NCI-H1092 (cell line): ENCODE data around the gene C17orf50.

Experiments used
- DNase-seq: peaks from one replicate; lab custom pipeline; 2025; lab: John Stamatoyannopoulos, UW

C17orf50 gene

GRCh38 chr17:35788477-35789368 lies 28.0 kb downstream of the C17orf50 start:
- DNase-seq: no peak

GRCh38 chr17:35790841-35791240 lies 30.2 kb downstream of the C17orf50 start:
- no peak for DNase-seq

DNA sequence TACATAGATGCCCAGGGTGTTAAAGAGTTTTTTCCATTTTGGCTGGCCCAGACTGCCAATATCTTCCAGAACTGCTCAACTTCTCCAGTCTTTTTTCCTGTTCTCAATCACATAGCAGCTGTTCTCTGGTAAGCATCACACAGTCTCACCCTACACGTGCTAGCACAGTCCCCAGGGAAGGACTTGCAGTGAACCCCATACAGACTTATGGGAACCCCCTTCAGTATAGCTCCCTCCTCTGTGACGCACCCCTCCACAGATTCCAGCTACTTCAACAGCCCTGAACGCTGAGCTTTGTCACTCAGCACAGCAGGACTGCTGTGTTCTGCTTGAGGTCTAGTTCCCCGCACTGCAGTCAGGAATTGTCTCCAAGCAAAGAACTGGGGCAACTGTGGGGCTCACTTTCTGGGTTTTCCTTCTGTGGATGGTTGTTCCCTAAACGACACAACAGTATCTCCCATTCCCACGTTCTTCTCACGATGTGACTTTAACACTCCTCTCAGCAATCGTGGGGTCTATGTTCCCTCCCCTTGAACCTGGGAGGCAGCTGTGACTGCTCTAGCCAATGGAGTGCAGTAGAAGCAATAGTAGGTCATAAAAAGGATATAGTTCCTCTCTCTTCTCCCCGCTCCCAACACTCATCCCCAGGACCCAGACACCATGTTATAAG lies 31.1 kb downstream of the C17orf50 start:
- DNase-seq: no peak

- no peak for DNase-seq
Measured at GRCh38 chr17:35793257-35793656, 32.6 kb downstream of the C17orf50 start.

GRCh38 chr17:35795007-35795870 lies 34.6 kb downstream of the C17orf50 start, which contains the start of gene MMP28:
Gene MMP28 (minus strand): TSS chr17:35795641. CDS start chr17:35795377, 264 bp downstream.
- DNase-seq: no peak

- no peak for DNase-seq
Measured at GRCh38 chr17:35795871-35796265, 35.2 kb downstream of the C17orf50 start.

GRCh38 chr17:35796942-35797341 lies 36.3 kb downstream of the C17orf50 start:
- DNase-seq: no peak

DNA sequence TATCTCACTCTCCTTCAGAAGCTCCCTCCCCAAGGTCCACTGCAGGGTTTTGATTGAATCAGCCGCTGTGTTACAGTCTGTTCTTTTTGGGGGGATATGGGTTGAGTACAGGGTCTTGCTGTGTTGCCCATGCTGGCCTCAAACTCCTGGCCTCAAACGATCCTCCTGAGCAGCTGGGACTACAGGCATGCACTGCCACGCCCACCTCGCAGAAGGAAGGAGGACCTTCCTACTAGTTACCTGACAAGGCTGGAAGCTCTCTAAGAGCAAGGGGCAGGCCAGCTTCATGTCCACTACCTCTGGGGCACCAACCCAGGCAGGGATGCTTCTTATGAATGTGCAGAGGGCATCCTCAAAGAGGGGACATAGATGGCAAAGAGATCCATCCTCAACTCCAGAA lies 36.7 kb downstream of the C17orf50 start:
- no peak for DNase-seq

DNA sequence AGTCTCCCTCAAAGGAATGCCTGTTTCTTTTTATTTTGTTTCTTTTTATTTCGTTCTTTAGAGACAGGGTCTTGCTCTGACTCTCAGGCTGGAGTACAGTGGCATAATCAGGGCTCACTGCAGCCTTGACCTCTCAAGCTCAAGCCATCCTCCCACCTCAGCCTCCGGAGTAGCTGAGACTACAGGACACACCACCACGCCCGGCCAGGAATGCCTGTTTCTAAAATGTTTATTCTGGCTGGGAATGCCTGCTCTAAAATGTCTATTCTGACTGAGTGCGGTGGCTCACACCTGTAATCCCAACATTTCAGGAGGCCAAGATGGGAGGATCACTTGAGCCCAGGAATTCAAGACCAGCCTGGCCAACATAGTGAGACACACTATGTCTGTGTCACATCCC lies 37.2 kb downstream of the C17orf50 start:
- no peak for DNase-seq

- DNase-seq: peak; percentile 89
Measured at GRCh38 chr17:35799942-35800341, 39.3 kb downstream of the C17orf50 start.

DNA sequence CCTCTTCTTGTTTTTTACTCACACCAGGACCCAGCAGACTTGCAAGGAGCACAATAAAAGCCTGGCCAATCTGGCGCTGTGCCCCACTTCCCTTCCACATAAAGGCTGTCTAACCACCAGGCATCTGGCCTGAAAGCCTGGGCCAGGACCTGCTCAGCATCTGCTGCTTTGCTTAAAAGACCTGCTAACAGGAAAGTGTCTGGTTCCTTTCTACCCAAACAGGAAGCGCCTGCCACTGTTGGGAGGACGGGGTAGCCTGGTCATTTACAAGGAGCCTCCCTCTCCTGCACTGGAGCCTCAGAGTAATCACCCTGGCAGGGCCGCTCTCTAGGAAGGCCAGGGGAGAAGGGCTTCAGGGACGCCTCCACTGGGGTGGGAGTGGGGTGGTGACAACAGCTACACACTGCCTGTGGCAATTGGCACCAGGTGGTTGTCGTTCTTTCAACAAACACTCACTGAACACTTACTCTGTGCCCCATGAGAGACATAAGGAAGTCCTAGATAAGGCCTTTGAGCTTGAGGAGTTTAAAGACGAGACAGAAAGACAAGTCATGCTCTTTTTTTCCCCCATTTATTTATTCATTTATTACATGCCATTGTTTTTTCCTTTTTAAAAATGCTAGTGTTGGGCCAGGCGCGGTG lies 41.0 kb downstream of the C17orf50 start:
- DNase-seq: peak; percentile 71

DNA sequence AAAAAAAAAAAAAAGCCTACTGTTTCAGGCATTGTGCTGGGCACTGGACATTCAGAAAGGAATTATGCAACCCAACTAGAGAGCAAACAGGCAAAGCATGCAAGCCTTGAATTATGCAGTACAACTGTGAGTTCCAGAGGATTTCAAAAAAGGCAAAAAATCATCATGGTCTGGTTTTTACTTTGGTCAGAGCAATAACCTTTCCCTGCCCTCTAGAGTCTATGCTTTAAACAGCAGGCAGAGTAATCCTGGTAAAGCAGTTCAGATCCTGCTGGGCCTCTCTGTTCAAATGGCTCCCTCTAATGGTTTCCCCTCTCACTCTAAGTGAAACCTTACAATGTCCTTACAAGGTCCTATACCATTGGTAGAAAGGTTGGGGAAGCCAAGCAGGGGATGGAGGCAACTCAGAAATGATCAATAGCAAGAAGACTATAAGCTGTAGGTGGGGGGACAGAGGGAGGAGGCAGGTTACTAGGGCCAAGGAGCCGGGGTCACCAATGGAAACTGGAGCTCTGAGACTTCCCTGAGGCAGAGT lies 44.0 kb downstream of the C17orf50 start:
- DNase-seq: peak; percentile 79

GRCh38 chr17:35807371-35808144 lies 46.9 kb downstream of the C17orf50 start:
- DNase-seq: no peak

DNA sequence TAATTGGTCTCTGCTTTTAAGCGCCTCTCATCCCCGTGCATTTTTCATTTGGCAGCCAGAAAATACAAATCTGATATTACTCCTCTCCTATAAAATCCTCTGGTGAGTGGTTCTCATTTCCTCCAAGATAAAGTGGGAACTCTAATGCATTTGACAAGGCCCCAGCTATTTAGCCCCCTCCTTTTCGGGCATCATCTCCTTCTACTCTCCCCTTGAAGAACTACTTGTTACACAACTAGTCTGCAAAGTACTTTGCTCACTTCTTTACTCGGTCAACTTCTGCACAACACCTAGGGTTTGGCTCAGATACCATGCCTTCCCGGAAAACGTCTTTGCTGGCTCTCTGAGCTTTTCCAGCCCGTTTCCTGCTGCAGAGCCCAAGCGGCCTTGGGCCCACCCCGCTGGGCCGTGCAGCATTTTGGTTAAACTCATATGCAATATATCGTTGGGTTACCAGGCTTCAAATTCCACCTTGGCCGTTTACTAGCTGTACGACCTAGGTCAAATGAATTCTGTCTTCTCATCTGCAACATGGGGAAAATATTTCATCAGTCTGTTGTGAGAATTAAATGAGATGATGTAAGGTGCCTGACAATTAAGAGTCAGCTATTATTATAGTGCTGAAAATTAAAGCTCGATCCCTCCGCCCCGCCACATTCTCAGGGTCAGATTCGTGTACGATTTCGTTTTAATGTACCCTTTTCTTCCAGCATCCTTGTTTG lies 47.7 kb downstream of the C17orf50 start:
- DNase-seq: no peak

GRCh38 chr17:35808962-35809854 lies 48.5 kb downstream of the C17orf50 start, which contains the start of gene TAF15:
Gene TAF15 (plus strand): TSS chr17:35809484. CDS start chr17:35809570, 86 bp downstream.
- peak; percentile 96 for DNase-seq

- DNase-seq: no peak
Measured at GRCh38 chr17:35809855-35810461, 49.3 kb downstream of the C17orf50 start.

GRCh38 chr17:35811759-35812158 lies 51.1 kb downstream of the C17orf50 start:
- no peak for DNase-seq

DNA sequence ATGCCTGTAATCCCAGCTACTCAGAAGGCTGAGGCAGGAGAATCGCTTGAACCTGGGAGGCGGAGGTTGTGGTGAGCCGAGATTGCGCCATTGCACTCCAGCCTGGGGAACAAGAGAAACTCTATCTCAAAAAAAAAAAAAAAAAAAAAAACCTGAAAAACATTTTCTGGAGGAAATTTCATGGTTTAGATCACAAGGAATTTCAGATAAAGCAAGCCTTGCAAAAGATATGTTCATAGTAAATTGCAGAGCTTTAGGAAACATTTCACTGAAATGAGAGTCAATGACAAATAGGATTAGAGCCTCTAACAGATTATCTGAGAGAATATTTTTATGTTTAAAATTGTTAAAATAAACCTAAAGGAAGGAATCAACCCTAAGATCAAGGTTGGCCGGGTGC lies 51.8 kb downstream of the C17orf50 start:
- no peak for DNase-seq
